ENCODE measurements around the gene OR5W2.
"Not testable (repeated sequence)": the region's sequence is repeated elsewhere in the genome, so short reads cannot be mapped to it uniquely, and the experiment has no call there.

Gene OR5W2

GRCh38 chr11:55914482-55914881 lies at the start of gene OR5W2:
Gene OR5W2, minus strand, starts transcription at chr11:55914582. Its CDS starts 0 bp downstream, at chr11:55914582.
- no peak for DNase-seq

DNA sequence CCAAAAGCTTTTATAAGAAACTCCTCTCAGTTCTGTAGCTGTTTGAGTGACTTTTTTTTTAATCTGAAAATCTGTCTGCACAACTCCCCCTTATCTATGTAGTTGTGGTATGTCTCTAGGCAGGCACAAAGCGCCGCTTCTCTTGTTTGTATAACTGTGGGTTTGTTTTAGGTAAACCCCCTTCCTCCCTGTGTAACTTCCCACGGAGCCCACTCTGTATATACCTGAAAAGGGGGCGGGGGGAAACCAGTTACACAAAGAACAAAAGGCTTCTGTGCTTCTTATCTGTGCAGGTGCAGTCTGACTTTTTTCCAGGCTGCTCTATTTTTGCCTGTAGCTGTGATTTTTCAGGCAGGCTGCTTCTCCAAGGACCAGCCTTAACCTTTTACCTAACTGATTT lies 42.1 kb upstream of the OR5W2 start:
- no peak for DNase-seq

- DNase-seq = no peak
These were observed 34.9 kb upstream of the OR5W2 start for GRCh38 chr11:55949330-55949729.

- no peak for DNase-seq
These were observed 28.5 kb upstream of the OR5W2 start for GRCh38 chr11:55942785-55943392.

GRCh38 chr11:55936300-55936699 lies 21.9 kb upstream of the OR5W2 start, which contains the start of gene OR5I1:
Gene OR5I1, minus strand, starts transcription at chr11:55936400. Its CDS starts 0 bp downstream, at chr11:55936400.
- DNase-seq = no peak

- DNase-seq = no peak
These were observed 6.2 kb upstream of the OR5W2 start for GRCh38 chr11:55920537-55920936.

GRCh38 chr11:55902308-55902707 lies 12.1 kb downstream of the OR5W2 start:
- DNase-seq = no peak

GRCh38 chr11:55895216-55895615 lies 19.2 kb downstream of the OR5W2 start:
- DNase-seq = no peak

DNA sequence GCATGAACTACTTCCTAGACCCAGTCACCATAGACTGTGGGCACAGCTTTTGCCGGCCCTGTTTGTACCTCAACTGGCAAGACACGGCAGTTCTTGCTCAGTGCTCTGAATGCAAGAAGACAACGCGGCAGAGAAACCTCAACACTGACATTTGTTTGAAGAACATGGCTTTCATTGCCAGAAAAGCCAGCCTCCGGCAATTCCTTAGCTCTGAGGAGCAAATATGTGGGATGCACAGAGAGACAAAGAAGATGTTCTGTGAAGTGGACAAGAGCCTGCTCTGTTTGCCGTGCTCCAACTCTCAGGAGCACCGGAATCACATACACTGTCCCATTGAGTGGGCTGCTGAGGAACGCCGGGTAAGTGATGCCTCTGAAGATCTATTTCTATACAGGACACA lies 28.9 kb downstream of the OR5W2 start:
- not testable (repeated sequence) for DNase-seq

- not testable (repeated sequence) for DNase-seq
These were observed 29.4 kb downstream of the OR5W2 start for GRCh38 chr11:55884995-55885394.

- DNase-seq = not testable (repeated sequence)
These were observed 31.4 kb downstream of the OR5W2 start, which contains the start of gene TRIM51 for GRCh38 chr11:55882997-55883396. Gene TRIM51, plus strand, starts transcription at chr11:55883297. Its CDS starts 2,132 bp downstream, at chr11:55885429.

DNA sequence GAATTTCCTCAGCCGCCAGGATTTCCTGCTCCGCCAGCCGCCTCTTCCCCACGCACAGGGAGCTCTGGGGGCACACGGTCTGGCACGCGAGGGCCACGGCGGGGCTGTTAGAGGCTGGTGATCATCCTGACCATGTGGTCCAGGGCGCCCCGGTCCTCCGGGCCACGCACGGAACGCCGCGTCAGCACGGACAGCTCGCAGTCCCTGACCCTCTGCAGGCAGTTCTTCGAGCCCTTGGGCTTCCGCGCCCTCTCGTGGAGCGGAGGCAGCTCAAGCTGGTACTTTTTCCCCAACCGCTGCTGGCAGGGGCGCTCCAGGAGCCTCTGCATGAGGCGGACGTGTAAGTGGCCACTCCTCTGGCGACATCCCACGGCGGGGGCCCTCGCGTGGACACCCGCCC lies 41.2 kb downstream of the OR5W2 start:
- DNase-seq = not testable (repeated sequence)

DNA sequence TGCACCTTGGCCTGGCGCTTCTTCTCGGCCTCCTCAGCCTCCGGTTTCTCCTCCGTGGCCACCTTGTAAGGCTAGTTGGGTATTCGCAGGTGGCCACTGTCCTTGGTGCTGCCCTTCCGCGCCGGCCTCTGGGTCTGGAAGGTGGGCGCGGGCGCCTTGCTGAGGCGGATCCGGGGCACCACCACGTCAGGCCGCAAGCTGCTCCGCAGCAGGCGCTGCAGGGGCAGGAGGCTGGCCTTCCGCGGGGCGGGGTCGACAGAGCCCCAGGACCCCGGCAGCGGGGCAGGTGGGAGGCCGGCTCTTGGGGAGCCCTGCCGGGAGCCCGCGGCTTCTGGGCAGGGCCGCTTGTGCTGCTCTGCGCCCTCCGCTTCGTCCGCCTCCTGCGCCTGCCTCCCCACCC lies 41.7 kb downstream of the OR5W2 start:
- DNase-seq = not testable (repeated sequence)

- not testable (repeated sequence) for DNase-seq
These were observed 47.0 kb downstream of the OR5W2 start for GRCh38 chr11:55867354-55867753.
